ENCODE measurements around the gene ST3GAL4. TPM values are rescaled to one million over a fixed set of nuclear protein-coding genes. Genes with fewer than 3 reads are reported as not detected.

ST3GAL4 gene
- total and polyA plus RNA-seq, 9 of the 15 experiments (the other 6 are each of a cell fraction or from before 2014, with no cell fraction given): 0.27 to 22.9 (median 10.5) TPM

DNA sequence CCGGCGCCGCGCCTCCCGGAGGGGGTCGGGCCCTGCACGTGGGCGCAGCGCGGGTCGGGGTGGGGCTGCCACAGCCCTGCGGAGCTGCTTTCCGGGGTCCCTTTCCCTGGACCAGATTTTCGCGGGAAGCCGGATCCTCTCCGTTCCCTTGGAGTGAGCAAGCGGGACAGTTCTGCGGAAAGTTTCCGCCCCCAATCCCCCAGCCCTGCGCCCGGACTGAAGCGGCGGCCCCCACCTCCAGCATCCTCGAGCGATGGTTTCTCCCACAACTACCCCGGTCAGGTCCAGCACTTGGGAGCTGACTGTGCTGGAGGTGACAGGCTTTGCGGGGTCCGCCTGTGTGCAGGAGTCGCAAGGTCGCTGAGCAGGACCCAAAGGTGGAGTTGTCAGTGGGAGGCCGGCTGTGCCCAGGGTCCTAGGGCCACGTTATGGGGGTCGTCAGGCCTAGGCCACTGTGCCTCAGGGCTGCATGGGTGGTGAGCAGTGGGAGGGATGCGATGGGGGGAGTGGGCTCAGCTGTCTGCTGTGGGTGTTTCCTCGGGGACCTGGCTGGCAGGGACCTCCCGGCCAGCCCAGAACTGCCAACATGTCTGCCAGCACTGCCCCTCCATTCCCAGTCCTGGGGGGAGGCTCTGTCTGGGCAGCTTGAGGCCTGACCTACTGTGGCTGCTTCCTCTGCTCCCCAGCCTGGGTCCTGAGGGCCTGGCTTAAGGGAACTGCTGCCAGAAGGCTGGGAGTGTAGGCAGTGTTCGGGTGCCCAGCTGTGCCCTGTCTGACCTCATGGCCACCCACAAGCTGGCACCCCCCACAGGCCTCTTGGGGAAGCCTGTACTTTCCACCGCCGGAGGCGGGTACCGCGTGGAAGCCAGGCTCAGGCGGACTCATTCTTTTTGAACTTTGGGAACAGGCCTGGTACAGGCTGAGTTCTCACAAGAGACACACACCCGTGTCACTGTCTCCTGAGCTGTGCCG lies 726 bp downstream of the ST3GAL4 start:
- DNase-seq (ENCODE audit: extremely low read depth in 1 of 4, low spot score in 3 of 4) (peak in 2 of 4 experiments; percentile 50 to 52), FAIRE-seq (no peak), ATAC-seq (peak; percentile 22)
- Histone ChIP-seq H3K4me3 (peak overlapping the region; percentile 65), H3K9me3 (replicated peaks; ENCODE audit: control insufficient read depth, insufficient read depth, low read depth, low read length) (no peaks in the 10 kb centered on the region), H4K20me1 (replicated peaks; ENCODE audit: control insufficient read depth, insufficient read depth, low read length) (no peaks in the 10 kb centered on the region), H3K9ac (ENCODE audit: insufficient read depth in 1 of 2, low read depth in 2 of 2, low read length in 2 of 2) (peak overlapping the region; percentile 92 to 97; a peak in 3 of 4 replicates), H3K36me3 (ENCODE audit: control insufficient read depth, insufficient read depth, low read length) (peaks cover 15% of the 10 kb centered on the region), H3K9me1 (ENCODE audit: control insufficient read depth, insufficient read depth, low read length) (no peaks in the 10 kb centered on the region), H3K79me2 (ENCODE audit: control insufficient read depth, insufficient read depth, low read length) (peaks cover 45% of the 10 kb centered on the region), H3K27ac (ENCODE audit: extremely low read depth, low read depth, low read length) (no peak overlapping the region; the same call in 2 of the 3 replicates), H3K4me2 (ENCODE audit: insufficient read depth, low read length) (peak overlapping the region; percentile 83), H2AFZ (ENCODE audit: low read depth, low read length) (peak overlapping the region; percentile 66), H3K4me1 (replicated peaks in 1 of 2; ENCODE audit: control insufficient read depth in 2 of 2, insufficient read depth in 2 of 2, low read length in 2 of 2) (peaks cover 39 to 54% of the 10 kb centered on the region in 2 experiments), H3K27me3 (ENCODE audit: control insufficient read depth in 2 of 2, insufficient read depth in 2 of 2, low read length in 2 of 2) (no peaks in the 10 kb centered on the region)
- intact Hi-C loops (cut with micrococcal nuclease) (loop anchor here (1.0 to 2.0 kb wide), 2 partner anchors 46 to 65 kb away; no protein-coding TSS in a partner anchor), in situ Hi-C loops (cut with MboI) (no loop called here)
- ChIA-PET POLR2A (interaction anchor here (0.6 to 1.2 kb wide), 5 partner anchors 10 to 52 kb away, joined by 3 read pairs; partner anchors contain the start of gene DCPS), CTCF (ENCODE audit: low intra/inter-chr PET ratio) (no interaction called here)
- no TSS peak for BruUV-seq (replicated peaks)
- 35% methylated on average over 21 of the region's 46 CpGs for WGBS (ENCODE audit: insufficient coverage, low coverage, missing lambda C conversion rate)
- TF ChIP-seq, protein P1, sequence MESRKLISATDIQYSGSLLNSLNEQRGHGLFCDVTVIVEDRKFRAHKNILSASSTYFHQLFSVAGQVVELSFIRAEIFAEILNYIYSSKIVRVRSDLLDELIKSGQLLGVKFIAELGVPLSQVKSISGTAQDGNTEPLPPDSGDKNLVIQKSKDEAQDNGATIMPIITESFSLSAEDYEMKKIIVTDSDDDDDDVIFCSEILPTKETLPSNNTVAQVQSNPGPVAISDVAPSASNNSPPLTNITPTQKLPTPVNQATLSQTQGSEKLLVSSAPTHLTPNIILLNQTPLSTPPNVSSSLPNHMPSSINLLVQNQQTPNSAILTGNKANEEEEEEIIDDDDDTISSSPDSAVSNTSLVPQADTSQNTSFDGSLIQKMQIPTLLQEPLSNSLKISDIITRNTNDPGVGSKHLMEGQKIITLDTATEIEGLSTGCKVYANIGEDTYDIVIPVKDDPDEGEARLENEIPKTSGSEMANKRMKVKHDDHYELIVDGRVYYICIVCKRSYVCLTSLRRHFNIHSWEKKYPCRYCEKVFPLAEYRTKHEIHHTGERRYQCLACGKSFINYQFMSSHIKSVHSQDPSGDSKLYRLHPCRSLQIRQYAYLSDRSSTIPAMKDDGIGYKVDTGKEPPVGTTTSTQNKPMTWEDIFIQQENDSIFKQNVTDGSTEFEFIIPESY (CRISPR knock-in tag; IDR thresholded peaks at IDR 0.05): peak; percentile 87
- TF ChIP-seq NR4A1 (CRISPR knock-in tag; IDR thresholded peaks at IDR 0.05) (no peak), NR4A1 (tag; IDR thresholded peaks at IDR 0.05) (no peak), PYGO2 (tag; IDR thresholded peaks at IDR 0.05) (no peak), GATAD2B (IDR thresholded peaks at IDR 0.05; ENCODE audit: borderline replicate concordance) (0 out of 2 replicates have a peak, but pooled peaks have one; percentile 8), CHCHD3 (CRISPR knock-in tag; IDR thresholded peaks at IDR 0.05) (no peak), MCM3 (IDR thresholded peaks at IDR 0.05) (no peak), KDM1A (IDR thresholded peaks at IDR 0.05) (peak in 1 of 2 experiments; percentile 12; a peak in 1 of 4 replicates), NFATC3 (IDR thresholded peaks at IDR 0.05) (no peak), NONO (IDR thresholded peaks at IDR 0.05; ENCODE audit: low read depth in 2 of 2, low read length in 1 of 2) (0 out of 4 replicates have a peak, but pooled peaks of 1 of the 2 experiments have one; percentile 13), ATF7 (IDR thresholded peaks at IDR 0.05) (0 out of 2 replicates have a peak, but pooled peaks have one; percentile 38), POLR2G (IDR thresholded peaks at IDR 0.05; ENCODE audit: low read depth, low read length) (0 out of 2 replicates have a peak, but pooled peaks have one; percentile 13), PHF21A (IDR thresholded peaks at IDR 0.05; ENCODE audit: borderline replicate concordance, low read depth) (0 out of 2 replicates have a peak, but pooled peaks have one; percentile 16), SLC30A9 (CRISPR knock-in tag; IDR thresholded peaks at IDR 0.05) (no peak)
- TF ChIP-seq, protein P2, sequence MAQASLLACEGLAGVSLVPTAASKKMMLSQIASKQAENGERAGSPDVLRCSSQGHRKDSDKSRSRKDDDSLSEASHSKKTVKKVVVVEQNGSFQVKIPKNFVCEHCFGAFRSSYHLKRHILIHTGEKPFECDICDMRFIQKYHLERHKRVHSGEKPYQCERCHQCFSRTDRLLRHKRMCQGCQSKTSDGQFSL (CRISPR knock-in tag; IDR thresholded peaks at IDR 0.05): 0 out of 2 replicates have a peak, but pooled peaks have one; percentile 30
- TF ChIP-seq, protein P2 (tag; IDR thresholded peaks at IDR 0.05): no peak
- TF ChIP-seq, protein P3, sequence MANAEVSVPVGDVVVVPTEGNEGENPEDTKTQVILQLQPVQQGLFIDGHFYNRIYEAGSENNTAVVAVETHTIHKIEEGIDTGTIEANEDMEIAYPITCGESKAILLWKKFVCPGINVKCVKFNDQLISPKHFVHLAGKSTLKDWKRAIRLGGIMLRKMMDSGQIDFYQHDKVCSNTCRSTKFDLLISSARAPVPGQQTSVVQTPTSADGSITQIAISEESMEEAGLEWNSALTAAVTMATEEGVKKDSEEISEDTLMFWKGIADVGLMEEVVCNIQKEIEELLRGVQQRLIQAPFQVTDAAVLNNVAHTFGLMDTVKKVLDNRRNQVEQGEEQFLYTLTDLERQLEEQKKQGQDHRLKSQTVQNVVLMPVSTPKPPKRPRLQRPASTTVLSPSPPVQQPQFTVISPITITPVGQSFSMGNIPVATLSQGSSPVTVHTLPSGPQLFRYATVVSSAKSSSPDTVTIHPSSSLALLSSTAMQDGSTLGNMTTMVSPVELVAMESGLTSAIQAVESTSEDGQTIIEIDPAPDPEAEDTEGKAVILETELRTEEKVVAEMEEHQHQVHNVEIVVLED (CRISPR knock-in tag; IDR thresholded peaks at IDR 0.05): no peak

All from K562 (cell line).